ENCODE data around the gene SH3BGRL3.
A peak's percentile ranks its signal among the peaks of the same experiment; 100 is the strongest.
"Not testable (repeated sequence)": the region's sequence is repeated elsewhere in the genome, so short reads cannot be mapped to it uniquely, and the experiment has no call there.

Gene SH3BGRL3

GRCh38 chr1:26279456-26280332 is at the start of gene SH3BGRL3:
Gene SH3BGRL3, plus strand, starts transcription at chr1:26280086. Its CDS starts 70 bp downstream, at chr1:26280156.
- DNase-seq (ENCODE audit: low spot score) = peak; percentile 83

DNA sequence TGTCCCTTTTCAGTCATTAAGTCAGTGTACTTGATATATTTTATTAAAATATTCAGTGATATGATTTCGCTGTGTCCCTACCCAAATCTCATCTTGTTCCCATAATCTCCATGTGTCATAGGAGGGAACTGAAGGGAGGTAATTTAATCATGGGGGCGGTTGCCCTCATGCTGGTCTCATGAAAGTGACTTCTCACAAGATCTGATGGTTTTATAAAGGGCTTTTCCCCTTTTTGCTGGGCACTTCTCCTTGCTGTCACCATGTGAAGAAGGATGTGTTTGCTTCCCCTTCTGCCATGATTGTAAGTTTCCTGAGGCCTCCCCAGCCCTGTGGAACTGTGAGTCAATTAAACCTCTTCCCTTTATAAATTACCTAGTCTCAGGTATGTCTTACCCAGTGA is 49.2 kb upstream of the SH3BGRL3 start:
- DNase-seq (ENCODE audit: low spot score) = not testable (repeated sequence)

GRCh38 chr1:26233903-26234643 is 45.8 kb upstream of the SH3BGRL3 start, which contains the start of gene CEP85:
Gene CEP85, plus strand, starts transcription at chr1:26234200. Its CDS starts 5,584 bp downstream, at chr1:26239784.
- DNase-seq (ENCODE audit: low spot score) = peak; percentile 98

DNA sequence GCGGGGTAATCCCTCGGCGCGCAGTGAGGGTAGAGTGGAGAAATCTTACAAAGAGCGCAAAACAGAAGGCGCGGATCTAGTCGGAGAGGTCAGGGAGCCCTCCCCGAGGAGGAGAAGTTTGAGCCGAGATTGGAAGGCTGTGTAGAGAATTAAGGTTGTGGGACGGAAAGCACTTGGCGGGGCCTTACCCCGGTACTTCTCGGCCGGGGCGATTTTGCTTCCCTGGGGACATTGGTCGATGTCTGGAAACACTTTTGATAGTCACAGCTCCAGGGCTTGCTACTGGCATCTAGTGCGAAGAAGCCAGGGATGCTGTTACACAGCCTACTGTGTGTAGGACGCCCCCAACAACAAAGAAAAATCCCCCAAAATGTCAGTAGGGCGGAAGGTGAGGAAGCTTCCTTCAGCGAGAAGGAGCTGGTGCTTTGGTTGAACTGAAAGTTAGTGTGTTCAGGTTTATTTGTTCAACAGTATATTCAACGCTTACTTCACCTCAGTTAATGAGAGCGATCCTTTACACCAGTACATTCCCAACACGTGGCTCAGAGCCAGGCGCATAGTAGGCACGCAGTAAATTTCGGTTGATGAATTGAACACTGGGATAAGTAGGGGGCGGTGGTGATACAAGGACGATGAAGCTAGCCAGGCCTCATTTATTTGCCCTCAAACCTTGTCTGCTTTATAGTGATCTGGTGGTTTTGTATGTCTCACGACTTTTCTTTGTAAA is 45.1 kb upstream of the SH3BGRL3 start:
- peak; percentile 19 for DNase-seq (ENCODE audit: low spot score)

DNA sequence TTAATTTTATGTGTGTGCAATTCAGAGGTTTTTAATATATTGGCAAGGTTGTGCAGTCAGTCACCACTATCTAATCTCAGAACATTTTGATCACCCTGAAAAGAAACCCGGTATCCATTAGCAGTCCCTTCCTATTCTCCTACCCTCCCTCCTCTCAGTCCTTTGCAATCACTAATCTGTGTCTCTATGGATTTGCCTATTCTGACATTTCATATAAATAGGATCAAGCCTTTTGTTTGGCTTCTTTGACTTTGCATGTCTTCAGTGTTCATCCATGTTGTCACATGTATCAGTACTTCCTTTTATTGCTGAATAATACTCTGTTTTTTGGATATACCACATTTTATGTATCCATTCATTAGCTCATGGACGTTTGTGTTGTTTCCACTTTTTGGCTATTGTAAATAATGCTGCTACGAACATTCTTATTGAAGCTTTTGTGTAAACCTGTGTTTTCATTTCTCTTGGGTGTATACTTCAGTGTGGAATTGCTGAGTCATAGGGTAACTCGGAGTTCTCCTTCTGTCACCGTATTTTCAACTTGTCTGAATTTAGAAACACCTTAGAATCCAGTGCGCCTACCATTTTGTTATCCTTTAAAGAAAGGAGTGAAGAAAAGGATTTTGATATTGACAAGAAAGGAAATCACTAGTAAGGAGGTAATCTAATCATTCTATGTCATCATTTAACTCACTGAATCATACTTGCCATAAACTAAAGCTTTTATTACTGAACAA is 42.5 kb upstream of the SH3BGRL3 start:
- DNase-seq (ENCODE audit: low spot score) = no peak

GRCh38 chr1:26239936-26240335 is 40.0 kb upstream of the SH3BGRL3 start:
- no peak for DNase-seq (ENCODE audit: low spot score)

DNA sequence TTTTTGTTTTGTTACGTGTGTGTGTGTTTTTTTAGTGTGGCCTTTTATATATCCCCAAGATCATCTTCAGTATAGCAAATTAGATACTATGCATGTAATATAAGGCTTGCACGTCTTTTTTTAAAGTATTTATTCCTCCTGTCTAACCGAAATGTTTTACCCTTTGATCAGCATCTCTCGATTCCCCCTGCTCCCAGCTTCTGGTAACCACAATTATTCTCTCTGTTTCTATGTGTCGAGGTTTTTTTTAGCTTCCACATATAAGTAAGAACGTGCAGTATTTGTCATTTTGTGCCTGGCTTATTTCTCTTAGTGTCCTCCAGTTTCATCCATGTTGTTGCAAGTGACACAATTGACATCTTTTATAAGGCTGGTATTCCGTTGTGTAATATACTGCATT is 27.2 kb upstream of the SH3BGRL3 start:
- DNase-seq (ENCODE audit: low spot score) = no peak

DNA sequence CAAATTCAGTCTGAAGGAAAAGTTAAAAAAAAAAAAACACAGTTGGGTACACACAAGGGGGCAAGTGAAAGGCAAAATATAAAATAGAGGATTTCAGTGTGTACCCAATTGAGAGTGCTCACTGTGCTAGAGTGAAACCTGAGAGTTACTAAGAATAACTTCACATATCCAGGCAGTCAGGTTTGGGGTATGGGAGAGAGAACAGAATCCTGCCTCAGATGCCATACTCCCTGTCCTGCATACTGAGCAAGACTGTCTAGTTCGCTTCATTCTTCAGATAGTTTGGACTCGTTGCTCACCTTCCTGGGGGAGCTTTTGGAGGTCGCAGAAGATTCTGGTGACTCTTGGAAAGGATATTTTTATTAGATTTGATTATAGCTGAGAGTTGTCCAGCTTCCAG is 25.5 kb upstream of the SH3BGRL3 start:
- DNase-seq (ENCODE audit: low spot score) = no peak

DNA sequence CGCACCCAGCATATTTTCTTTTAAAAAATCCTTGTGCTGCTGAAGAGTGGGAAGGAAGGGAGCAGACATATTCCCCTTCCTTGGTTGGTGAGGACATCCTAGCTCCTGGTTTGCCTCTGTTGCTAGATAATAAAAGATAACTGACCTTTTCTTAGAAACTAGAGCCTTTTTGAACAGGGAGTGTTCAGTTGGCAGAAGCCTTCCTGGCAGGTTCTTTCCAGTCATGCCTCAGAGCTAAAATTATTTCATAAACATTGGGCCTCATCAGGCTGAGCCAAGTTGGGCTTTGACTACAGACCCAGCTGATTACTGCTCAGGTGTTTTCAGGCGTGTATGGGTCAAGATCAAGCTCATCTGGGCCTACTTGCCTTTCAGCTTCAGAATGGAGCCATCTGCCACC is 22.7 kb upstream of the SH3BGRL3 start:
- no peak for DNase-seq (ENCODE audit: low spot score)

DNA sequence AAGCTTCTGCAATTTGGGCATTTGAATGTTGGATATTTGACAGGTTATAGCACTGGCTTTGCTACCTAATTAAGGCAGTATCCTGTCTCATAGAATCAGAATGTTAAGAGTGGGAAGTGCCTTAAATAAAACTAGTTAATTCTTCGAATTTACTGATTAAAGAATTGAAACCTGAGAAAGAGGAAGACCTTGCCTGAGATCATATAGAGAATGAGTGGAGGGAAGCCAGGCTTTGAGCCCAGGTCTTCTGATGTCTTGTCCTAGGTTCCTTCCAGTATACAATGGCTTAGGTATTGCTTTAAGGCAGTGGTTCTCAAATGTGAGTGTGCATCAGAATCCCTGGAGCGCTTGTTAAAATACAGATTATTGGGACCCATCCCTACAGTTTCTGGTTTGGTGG is 20.9 kb upstream of the SH3BGRL3 start:
- no peak for DNase-seq (ENCODE audit: low spot score)

DNA sequence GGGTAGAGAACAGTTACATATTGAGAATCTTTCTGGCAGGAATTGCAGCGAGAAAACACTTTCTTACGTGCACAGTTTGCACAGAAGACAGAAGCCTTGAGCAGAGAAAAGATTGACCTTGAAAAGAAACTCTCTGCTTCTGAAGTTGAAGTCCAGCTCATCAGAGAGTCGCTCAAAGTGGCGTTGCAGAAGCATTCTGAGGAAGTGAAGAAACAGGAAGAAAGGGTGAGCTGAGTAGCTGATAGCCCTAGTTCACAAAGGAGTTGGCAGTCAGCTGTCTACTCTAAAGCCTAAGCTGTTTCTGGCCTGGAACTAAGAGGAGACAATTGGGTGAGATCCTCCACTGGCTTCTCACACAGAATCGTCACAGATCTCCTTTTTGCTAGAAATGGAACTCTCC is 20.3 kb upstream of the SH3BGRL3 start:
- DNase-seq (ENCODE audit: low spot score) = no peak

GRCh38 chr1:26263212-26263611 is 16.7 kb upstream of the SH3BGRL3 start:
- DNase-seq (ENCODE audit: low spot score) = no peak

DNA sequence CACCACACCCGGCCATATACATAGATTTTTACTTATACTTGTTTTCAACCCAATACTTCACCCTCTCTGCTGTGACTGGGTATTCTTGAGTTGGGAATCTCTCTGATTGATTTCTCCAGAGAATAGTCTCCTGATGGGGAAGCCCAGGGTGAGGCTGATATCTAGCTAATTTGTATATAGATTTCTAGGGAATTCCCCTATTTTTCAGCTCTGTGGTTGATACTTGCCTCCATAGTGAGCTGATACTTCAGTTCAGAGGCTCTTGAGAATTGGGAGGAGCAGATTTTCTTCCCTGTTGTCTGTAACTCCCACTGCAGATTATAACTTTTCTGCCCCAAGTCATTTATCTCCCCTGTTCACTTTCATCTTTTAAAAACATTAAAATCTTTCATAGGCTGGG is 14.5 kb upstream of the SH3BGRL3 start:
- no peak for DNase-seq (ENCODE audit: low spot score)

- no peak for DNase-seq (ENCODE audit: low spot score)
These were observed 11.3 kb upstream of the SH3BGRL3 start for GRCh38 chr1:26268290-26269197.

GRCh38 chr1:26269198-26269550 is 10.7 kb upstream of the SH3BGRL3 start:
- no peak for DNase-seq (ENCODE audit: low spot score)

DNA sequence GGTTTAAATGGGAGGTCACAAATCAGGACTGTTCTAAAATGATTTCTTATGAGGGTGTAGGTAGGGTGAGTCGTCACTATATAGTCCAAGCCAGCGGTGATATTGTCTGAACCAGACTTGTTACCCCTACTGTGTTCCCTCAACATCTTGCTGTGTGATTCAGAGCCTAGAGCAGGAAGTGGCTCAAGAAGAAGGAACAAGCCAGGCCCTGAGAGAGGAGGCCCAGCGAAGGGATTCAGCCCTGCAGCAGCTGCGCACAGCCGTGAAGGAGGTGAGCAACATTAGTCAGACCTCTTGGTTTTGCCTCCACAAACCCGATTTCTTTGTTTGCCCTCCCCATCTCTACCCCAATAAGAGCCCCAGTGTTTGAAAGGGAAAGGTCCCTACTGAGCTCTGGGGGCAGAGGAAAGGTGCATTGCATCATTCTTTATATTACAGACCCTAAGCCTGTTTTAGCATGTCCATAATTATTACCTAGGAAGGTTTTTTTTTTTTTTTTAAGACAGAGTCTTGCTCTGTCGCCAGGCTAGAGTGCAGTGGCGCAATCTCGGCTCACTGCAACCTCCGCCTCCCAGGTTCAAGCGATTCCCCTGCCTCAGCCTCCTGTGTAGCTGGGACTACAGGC is 5.0 kb upstream of the SH3BGRL3 start:
- DNase-seq (ENCODE audit: low spot score) = no peak

DNA sequence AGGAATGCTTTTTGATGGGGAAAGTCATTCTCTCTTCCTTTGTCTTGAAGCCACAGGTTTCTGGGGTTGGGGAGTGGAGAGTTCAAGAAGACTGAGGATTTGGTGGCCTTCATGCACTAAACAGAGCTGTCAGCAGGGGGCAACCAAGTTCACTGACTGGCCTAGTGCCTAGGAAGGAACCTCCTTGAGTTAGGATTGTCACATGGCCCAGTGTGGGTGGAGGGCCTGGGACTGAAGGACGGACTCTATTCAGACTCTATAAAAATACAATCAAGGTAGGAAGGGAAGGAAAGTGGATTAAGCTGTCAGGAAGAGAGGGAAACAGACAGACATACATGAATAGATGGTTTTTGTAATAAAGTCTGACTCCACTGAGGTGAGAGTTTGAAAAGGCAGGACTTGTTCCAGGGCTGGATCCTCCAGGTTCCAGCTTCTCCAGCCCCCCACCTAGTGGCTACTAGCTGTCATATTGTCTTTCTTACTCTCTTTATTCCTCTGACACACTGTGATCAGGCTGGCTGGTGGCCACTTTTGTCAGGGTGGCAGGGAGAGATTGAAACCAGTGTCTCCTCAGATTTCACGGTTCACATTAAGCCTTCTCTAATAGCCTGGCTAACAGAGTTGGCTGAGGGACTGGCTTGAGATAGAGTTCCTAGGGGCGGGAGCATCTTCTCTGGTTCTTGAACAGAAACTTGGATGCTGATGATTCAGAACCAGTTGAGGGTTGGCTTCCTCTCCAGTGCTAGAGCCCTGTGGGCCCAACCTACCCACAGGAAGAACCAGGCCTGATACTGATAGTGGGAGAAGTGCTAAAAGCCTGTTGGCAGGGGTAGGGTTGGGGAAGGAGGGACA is 4.1 kb upstream of the SH3BGRL3 start:
- DNase-seq (ENCODE audit: low spot score) = peak; percentile 85

DNA sequence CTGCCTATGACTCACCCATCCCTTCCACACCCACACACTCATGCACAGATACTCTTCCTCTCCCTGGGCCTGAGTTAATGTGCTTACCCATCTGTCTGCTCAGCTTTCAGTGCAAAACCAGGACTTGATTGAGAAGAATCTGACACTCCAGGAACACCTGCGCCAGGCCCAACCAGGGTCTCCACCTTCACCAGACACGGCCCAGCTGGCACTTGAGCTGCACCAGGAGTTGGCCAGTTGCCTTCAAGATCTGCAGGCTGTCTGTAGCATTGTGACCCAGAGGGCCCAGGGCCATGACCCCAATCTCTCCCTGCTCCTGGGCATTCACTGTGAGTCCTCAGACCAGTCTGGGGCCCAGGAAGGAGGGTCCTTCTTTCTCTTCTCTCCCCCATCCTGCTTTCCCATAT is 3.5 kb upstream of the SH3BGRL3 start:
- DNase-seq (ENCODE audit: low spot score) = no peak

GRCh38 chr1:26277261-26277661 is 2.6 kb upstream of the SH3BGRL3 start:
- no peak for DNase-seq (ENCODE audit: low spot score)

All from CD4-positive, alpha-beta T cell treated with Interleukin-15 for 4 hours (primary cell).